Adrenal gland (tissue), 12 donors: ENCODE results near the gene RNF151. TPM values are rescaled to one million over a fixed set of nuclear protein-coding genes. Genes with fewer than 3 reads are reported as not detected.

ENCODE experiments used
- DNase-seq, 7 donors: peaks; one replicate each; pipeline ENCODE4 v3.0.0-alpha.2; 2019 to 2020
- H3K27ac ChIP-seq, 5 donors: fragments of 200-600 bp; sonication (generic) in 4 of 5; 1 replicate in 3 of 5; 2 replicates in 2 of 5; pipeline versions ENCODE4 v1.5.1 to v1.8.0; 2016 to 2020; ENCODE audit warnings: mild to moderate bottlenecking in 1 of 5
- H3K27me3 ChIP-seq: fragments of 200-600 bp; 2 replicates; pipeline ENCODE4 v1.8.0; 2021
- H3K36me3 ChIP-seq, 2 donors: fragments of 200-600 bp; replicated peaks in 1 of 2; 1 replicate in 1 of 2; 2 replicates in 1 of 2; pipeline versions ENCODE4 v1.5.1 to v1.8.0; 2018 to 2022
- H3K4me1 ChIP-seq, 2 donors: fragments of 200-600 bp; replicated peaks in 1 of 2; 1 replicate in 1 of 2; 2 replicates in 1 of 2; pipeline versions ENCODE4 v1.5.1 to v1.8.0; 2018 to 2021
- H3K4me3 ChIP-seq, 4 donors: fragments of 200-600 bp; sonication (generic) in 3 of 4; one replicate each; pipeline ENCODE4 v1.5.1; 2016 to 2018
- H3K9me3 ChIP-seq, 3 donors: fragments of 200-600 bp; sonication (generic) in 1 of 3; replicated peaks in 1 of 3; 1 replicate in 2 of 3; 2 replicates in 1 of 3; pipeline versions ENCODE4 v1.5.1 to v1.8.0; 2016 to 2021
- CTCF ChIP-seq, 6 experiments: fragments of 450-650 bp in 4 of 6; fragments of 200-600 bp in 2 of 6; sonication (generic) in 1 of 6; IDR thresholded peaks; 1 replicate in 5 of 6; 2 replicates in 1 of 6; pipeline versions ENCODE4 v1.5.1 to v1.8.0; 2016 to 2021; ENCODE audit warnings: antibody characterized with exemption in 6 of 6, mild to moderate bottlenecking in 2 of 6, moderate library complexity in 1 of 6
- POLR2A ChIP-seq, 2 donors: fragments of 450-650 bp; IDR thresholded peaks; one replicate each; pipeline ENCODE4 v1.6.1; 2017; ENCODE audit warnings: antibody characterized with exemption in 2 of 2, mild to moderate bottlenecking in 2 of 2, moderate library complexity in 1 of 2
- WGBS, 4 donors: extraction: QIAGEN DNeasy Blood & Tissue Kit in 2 of 4; methylation state at CpG; one replicate each; pipeline versions ENCODE4 v1.1.5 to v1.1.7; 2013 to 2017; 5-methylcytosine and 5-hydroxymethylcytosine counted together
- intact Hi-C, 2 donors: fragments of 100-400 bp; cut with DNase I; formaldehyde crosslinking; loops; one replicate each; pipeline versions ENCODE4 v1.14.1 to v1.15.0; 2022 to 2023
- polyA plus RNA-seq, 3 donors: library from polyadenylated mRNA; stranded (reverse); fragments of 200-250 nt in 2 of 3; fragments of 350-450 nt in 1 of 3; fragmentation: Illumina TruSeq in 1 of 3; extraction: RNeasy Lipid Tissue Mini Kit (QIAGEN cat#74804) in 1 of 3; gene quantifications; one replicate each; pipeline ENCODE4 v1.2.3, GENCODE V29; 2013 to 2014
- total RNA-seq, 9 donors: library from RNA; depleted of rRNA in 4 of 9; stranded (reverse); fragments of >200 nt in 4 of 9; fragments of 120-200 nt in 1 of 9; fragmentation: NEBNext Ultra II Directional in 1 of 9; extraction: Animal tissue kit (Norgen Biotek cat#: 25700) in 1 of 9; gene quantifications; one replicate each; pipeline versions ENCODE4 v1.1.0 to v1.2.4, GENCODE V29; 2013 to 2023
- donor health status: healthy with polysubstance abuse.
- donor health status: Bipolar disorder and iron deficiency.
- donor health status: DM: yes; HTN: yes; CAD: no.
- donor health status: DM: no; HTN: no; CAD: no.
- donor health status: DM: no; HTN: no; CAD: no.
- donor health status: DM: yes; HTN: yes; CAD: no.

RNF151 gene
- total and polyA plus RNA-seq, 12 donors: 0.20 to 0.64 (median 0.47) TPM; not detected in 9

GRCh38 chr16:2001456-2002355, 35.0 kb downstream of the RNF151 start:
- no peak for DNase-seq
- no peak for TF ChIP-seq POLR2A (IDR thresholded peaks at IDR 0.05)
- no peak for TF ChIP-seq CTCF (IDR thresholded peaks at IDR 0.05)
- Histone ChIP-seq H3K4me3 (no peak overlapping the region), H3K27ac (no peak overlapping the region), H3K27me3 (no peaks in the 10 kb centered on the region), H3K4me1 (peaks cover 0 to 41% of the 10 kb centered on the region in 2 donors), H3K9me3 (no peaks in the 10 kb centered on the region), H3K36me3 (peaks cover 0 to 57% of the 10 kb centered on the region in 2 donors)
- intact Hi-C loops: no loop called here
- WGBS, 4 donors: 93 to 97% (median 96%) methylated on average over 33 to 53 of the region's 53 CpGs

DNA sequence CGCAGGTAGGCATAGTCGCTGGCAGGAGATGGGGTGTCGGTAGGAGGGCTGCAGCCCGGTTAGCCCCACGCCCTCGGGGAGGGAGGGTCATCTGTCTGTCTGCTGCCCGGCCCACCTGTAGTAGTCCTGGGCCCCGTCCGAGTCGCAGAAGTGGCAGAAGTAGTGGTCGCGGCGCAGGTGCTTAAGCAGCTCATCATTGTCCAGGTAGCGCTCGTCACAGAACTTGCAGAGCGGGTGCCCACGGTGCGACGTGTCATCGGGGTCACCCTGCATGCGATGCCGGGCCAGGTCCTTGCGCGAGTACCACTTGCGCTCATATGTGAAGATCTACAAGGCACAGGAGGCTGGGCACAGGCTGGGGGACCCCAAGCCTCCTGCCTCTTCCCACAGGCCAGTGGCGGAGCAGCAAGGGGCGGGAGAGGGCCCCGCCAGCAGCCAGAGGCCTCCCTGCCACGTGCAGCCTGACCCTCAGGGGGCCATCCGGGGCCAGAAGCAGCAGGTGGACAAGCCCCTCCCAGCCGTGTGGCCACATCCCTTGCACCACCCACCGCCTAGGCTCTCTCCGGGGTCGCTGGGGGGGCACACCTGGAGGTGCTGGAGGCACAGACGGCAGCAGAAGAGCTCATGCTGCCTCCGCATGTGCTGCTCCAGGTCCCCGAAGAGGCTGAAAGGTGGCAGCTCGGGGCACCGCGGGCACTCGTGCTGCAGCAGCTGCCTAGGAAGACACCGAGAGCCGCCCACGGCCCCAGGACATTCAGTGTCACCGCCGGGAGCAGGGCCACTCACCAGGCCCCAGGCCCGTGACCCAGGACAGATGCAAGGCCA, 36.0 kb downstream of the RNF151 start:
- no peaks in the 10 kb centered on the region for H3K27me3 ChIP-seq
- TF ChIP-seq CTCF (IDR thresholded peaks at IDR 0.05) (no peak), POLR2A (IDR thresholded peaks at IDR 0.05) (no peak)
- intact Hi-C loops: no loop called here
- no peak for DNase-seq
- H3K36me3 ChIP-seq: peaks cover 0 to 57% of the 10 kb centered on the region in 2 donors
- no peak overlapping the region for H3K4me3 ChIP-seq
- H3K4me1 ChIP-seq: peaks cover 2 to 37% of the 10 kb centered on the region in 2 donors
- H3K9me3 ChIP-seq: no peaks in the 10 kb centered on the region
- 89 to 92% (median 91%) methylated on average over 25 to 47 of the region's 47 CpGs for WGBS, 4 donors
- H3K27ac ChIP-seq: no peak overlapping the region

GRCh38 chr16:2003231-2003826, 36.7 kb downstream of the RNF151 start:
- TF ChIP-seq CTCF (IDR thresholded peaks at IDR 0.05) (no peak), POLR2A (IDR thresholded peaks at IDR 0.05) (no peak)
- Histone ChIP-seq H3K27me3 (no peaks in the 10 kb centered on the region), H3K4me3 (no peak overlapping the region), H3K9me3 (no peaks in the 10 kb centered on the region), H3K27ac (peak overlapping the region in 2 of 5 donors; percentile 22 to 49), H3K4me1 (peaks cover 10 to 37% of the 10 kb centered on the region in 2 donors), H3K36me3 (peaks cover 0 to 52% of the 10 kb centered on the region in 2 donors)
- DNase-seq: no peak
- 63 to 81% (median 69%) methylated on average over 2 to 8 of the region's 8 CpGs for WGBS, 4 donors
- intact Hi-C loops: no loop called here
